IPS-20b (cell line): ENCODE data around the gene DVL1.

Experiments used
- H3K27ac ChIP-seq: one replicate; pipeline ENCODE4 v1.5.1; 2013; ENCODE audit warnings: low read length
- H3K27me3 ChIP-seq: 2 replicates; pipeline ENCODE4 v1.6.1; 2013; ENCODE audit warnings: mild to moderate bottlenecking, low read length, inconsistent platforms; ENCODE audit not compliant: insufficient read depth
- H3K36me3 ChIP-seq: 2 replicates; pipeline ENCODE4 v1.6.1; 2013; ENCODE audit warnings: low read depth, mild to moderate bottlenecking, inconsistent platforms, low read length, moderate library complexity; ENCODE audit not compliant: insufficient read depth
- H3K4me1 ChIP-seq: 2 replicates; pipeline ENCODE4 v1.6.1; 2013; ENCODE audit warnings: mild to moderate bottlenecking, control low read depth, inconsistent platforms, low read length, moderate library complexity; ENCODE audit not compliant: insufficient read depth
- H3K4me3 ChIP-seq: 2 replicates; pipeline ENCODE4 v1.5.1; 2013; ENCODE audit warnings: mild to moderate bottlenecking, low read length, inconsistent platforms
- H3K9ac ChIP-seq: 2 replicates; pipeline ENCODE4 v1.6.1; 2013; ENCODE audit warnings: low read depth, mild to moderate bottlenecking, inconsistent platforms, low read length, moderate library complexity
- H3K9me3 ChIP-seq: 2 replicates; pipeline ENCODE4 v1.6.1; 2013; ENCODE audit warnings: mild to moderate bottlenecking, low read depth, low read length, inconsistent platforms; ENCODE audit not compliant: insufficient read depth

Gene DVL1

DNA sequence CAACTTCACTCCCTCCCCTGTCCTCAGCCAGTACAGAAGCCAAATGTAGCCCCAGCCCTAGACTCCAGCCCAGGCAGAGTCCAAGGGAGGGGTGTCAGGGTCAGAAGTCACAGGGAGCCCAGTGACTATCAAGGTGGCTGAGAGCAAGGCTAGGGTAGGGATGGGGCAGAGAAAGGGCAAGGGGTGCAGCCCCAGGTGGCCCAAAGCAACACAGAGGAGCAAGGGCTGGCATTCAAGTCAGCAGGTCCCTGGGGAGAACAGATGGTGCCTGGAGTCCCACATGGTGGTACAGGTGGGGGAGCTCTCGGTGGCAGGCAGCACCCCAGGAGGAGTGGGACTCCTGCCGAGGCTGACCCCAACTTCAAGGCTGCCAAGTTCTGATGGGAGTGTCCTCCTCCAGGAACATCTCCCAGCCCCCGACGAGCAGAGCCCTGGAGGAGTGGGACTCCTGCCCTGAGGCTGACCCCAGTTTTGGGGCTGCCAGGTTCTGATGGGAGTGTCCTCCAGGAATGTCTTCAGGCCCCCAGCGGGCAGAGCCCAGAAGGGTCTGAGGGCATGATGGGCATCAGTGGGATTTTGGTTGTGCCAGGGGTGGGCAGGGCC, 3.7 kb upstream of the DVL1 start:
- H3K9ac ChIP-seq: peak overlapping the region; percentile 63; the same call in 1 of the 2 replicates
- no peak overlapping the region for H3K4me3 ChIP-seq
- no peak overlapping the region for H3K27ac ChIP-seq
- no peaks in the 10 kb centered on the region for H3K36me3 ChIP-seq
- H3K9me3 ChIP-seq: no peaks in the 10 kb centered on the region
- H3K4me1 ChIP-seq: peaks cover 5% of the 10 kb centered on the region; the same call in 1 of the 2 replicates
- H3K27me3 ChIP-seq: peaks cover 22% of the 10 kb centered on the region

GRCh38 chr1:1351511-1352427, 2.6 kb upstream of the DVL1 start:
- Histone ChIP-seq H3K27ac (no peak overlapping the region), H3K36me3 (no peaks in the 10 kb centered on the region), H3K9me3 (no peaks in the 10 kb centered on the region), H3K4me3 (peak overlapping the region; percentile 47; the same call in 1 of the 2 replicates), H3K4me1 (peaks cover 2% of the 10 kb centered on the region; the same call in 1 of the 2 replicates), H3K27me3 (peaks cover 22% of the 10 kb centered on the region), H3K9ac (peak overlapping the region; percentile 48; the same call in 1 of the 2 replicates)

- Histone ChIP-seq H3K27ac (no peak overlapping the region), H3K9ac (peak overlapping the region; percentile 61), H3K36me3 (no peaks in the 10 kb centered on the region), H3K4me3 (peak overlapping the region; percentile 69), H3K9me3 (no peaks in the 10 kb centered on the region), H3K4me1 (peaks cover 2% of the 10 kb centered on the region; the same call in 1 of the 2 replicates), H3K27me3 (peaks cover 8% of the 10 kb centered on the region)
These were observed 580 bp downstream of the DVL1 start for GRCh38 chr1:1348420-1349255.

GRCh38 chr1:1347663-1348419, 1.4 kb downstream of the DVL1 start:
- H3K9ac ChIP-seq: peak overlapping the region; percentile 61
- H3K4me3 ChIP-seq: peak overlapping the region; percentile 69
- no peaks in the 10 kb centered on the region for H3K9me3 ChIP-seq
- H3K4me1 ChIP-seq: no peaks in the 10 kb centered on the region; the same call in 1 of the 2 replicates
- H3K27me3 ChIP-seq: 0 out of 2 replicates have a peak, but pooled peaks cover under 1% of the 10 kb centered on the region
- no peaks in the 10 kb centered on the region for H3K36me3 ChIP-seq
- no peak overlapping the region for H3K27ac ChIP-seq

GRCh38 chr1:1347026-1347595, 2.1 kb downstream of the DVL1 start:
- no peaks in the 10 kb centered on the region for H3K27me3 ChIP-seq
- no peaks in the 10 kb centered on the region for H3K9me3 ChIP-seq
- no peak overlapping the region for H3K9ac ChIP-seq
- H3K4me3 ChIP-seq: peak overlapping the region; percentile 69; the same call in 1 of the 2 replicates
- H3K36me3 ChIP-seq: no peaks in the 10 kb centered on the region
- H3K4me1 ChIP-seq: no peaks in the 10 kb centered on the region; the same call in 1 of the 2 replicates
- no peak overlapping the region for H3K27ac ChIP-seq

DNA sequence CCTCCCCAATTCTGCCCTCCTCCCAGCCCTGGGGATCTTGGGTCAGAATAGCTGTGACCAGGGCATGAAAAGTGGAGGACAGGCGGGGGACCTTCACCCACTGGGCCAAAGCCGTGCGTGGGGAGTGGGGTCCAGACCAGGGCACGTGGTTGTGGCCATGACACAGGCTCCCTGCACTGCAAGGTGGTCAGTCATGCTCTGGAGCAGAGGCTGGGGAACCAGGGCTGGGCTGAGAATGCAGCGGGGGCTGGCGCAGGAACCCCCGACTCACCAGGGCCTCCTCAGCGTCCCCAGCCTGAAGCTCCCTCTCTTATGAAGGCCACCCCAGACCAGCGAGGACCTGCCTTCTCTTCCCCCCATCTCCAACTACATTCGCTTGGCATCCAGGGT, 2.7 kb downstream of the DVL1 start:
- no peaks in the 10 kb centered on the region for H3K27me3 ChIP-seq
- no peaks in the 10 kb centered on the region for H3K9me3 ChIP-seq
- peaks cover under 1% of the 10 kb centered on the region; the same call in 1 of the 2 replicates for H3K36me3 ChIP-seq
- H3K4me1 ChIP-seq: no peaks in the 10 kb centered on the region; the same call in 1 of the 2 replicates
- H3K27ac ChIP-seq: no peak overlapping the region
- H3K4me3 ChIP-seq: no peak overlapping the region
- H3K9ac ChIP-seq: no peak overlapping the region

DNA sequence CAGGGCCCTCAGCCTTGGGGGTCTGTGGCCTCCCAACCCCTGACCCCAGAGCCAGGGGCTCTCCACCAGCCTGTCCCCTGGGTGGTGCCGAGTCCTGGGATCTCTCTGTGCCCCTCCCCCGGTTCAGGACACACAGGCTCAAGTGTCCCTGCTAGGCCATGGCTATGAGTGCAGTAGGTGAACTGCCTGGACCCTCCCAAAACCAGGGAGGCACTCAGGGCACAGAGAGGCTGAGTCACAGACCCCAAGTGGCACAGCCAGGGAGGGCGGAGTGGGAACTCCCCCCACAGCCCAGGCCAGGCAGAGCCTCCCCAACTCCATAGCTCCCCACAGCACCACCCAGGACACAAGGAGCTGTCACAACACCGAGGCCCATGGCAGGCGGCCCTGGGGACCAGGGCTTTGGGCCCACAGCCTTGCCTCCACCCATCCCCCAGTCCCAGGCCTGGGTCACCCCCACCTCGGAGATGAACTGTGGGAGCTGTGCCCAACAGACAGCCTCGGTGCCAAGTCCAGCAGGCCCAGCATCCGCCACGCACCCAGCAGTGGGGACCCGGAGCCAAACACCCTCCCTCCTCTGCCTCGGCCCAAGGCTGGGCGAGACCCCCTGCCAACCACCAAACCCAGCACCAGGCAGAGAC, 3.2 kb downstream of the DVL1 start:
- Histone ChIP-seq H3K9ac (no peak overlapping the region), H3K4me3 (no peak overlapping the region)

DNA sequence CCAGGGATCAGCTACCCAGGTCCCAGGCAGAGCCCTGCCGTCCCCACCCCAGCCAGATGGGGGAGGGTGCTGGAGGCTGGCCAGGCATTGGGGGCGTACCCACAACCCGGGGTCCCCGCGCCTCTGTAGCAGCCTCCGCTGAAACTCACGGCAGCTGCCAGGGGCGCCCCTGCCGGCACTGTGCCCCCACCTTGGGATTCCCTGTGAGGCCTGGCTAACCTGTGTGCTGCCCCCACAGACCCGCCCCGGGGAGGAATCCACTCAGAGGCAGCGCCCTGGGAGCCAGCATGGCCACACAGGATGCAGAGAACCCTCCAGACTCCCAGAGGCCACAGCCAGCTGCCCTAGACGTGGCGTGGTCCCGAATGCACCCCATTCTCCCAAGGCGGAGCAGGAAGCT, 3.8 kb downstream of the DVL1 start:
- H3K27ac ChIP-seq: no peak overlapping the region
- H3K4me1 ChIP-seq: no peaks in the 10 kb centered on the region; the same call in 1 of the 2 replicates
- no peak overlapping the region for H3K4me3 ChIP-seq
- peaks cover 11% of the 10 kb centered on the region for H3K36me3 ChIP-seq
- H3K9ac ChIP-seq: no peak overlapping the region
- H3K9me3 ChIP-seq: no peaks in the 10 kb centered on the region
- H3K27me3 ChIP-seq: no peaks in the 10 kb centered on the region

More for the DNA sequence above, 3.2 kb downstream of the DVL1 start:
- Histone ChIP-seq H3K9me3 (no peaks in the 10 kb centered on the region), H3K36me3 (peaks cover 5% of the 10 kb centered on the region), H3K27ac (no peak overlapping the region), H3K27me3 (no peaks in the 10 kb centered on the region), H3K4me1 (no peaks in the 10 kb centered on the region; the same call in 1 of the 2 replicates)

DNA sequence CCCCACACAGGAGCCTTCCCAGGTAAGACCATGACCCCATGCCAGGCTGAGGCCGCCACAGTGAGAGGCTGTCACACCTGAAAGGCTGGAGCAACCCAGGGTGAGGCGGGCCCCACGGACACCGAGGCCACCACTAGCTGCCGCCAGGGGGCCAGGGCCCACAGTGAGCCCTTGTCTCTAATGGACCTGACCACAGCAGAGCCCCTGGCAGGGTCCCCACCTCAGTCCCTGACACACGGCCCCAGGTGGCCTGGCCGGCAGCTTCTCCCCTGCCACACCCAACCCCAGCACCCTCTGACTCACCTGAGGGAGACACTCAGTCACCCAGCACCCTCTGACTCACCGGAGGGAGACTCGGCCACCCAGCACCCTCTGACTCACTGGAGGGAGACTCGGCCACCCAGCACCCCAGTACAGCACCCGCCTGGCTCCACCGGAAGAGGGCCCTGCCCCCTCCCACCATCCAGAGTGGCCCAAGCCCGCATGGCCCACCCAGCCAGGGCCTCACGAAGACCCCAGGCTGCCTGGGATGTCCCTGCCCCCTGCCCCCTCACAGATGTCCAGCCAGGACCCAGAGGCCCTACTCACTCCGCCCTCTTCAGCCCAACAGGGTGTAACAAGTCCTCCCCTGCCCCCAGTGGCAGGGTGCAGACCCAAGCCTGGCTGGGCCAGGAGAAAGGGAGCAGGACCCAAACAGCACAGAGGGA, 4.4 kb downstream of the DVL1 start:
- no peaks in the 10 kb centered on the region for H3K27me3 ChIP-seq
- H3K9me3 ChIP-seq: no peaks in the 10 kb centered on the region
- H3K27ac ChIP-seq: no peak overlapping the region
- H3K4me1 ChIP-seq: no peaks in the 10 kb centered on the region; the same call in 1 of the 2 replicates
- H3K36me3 ChIP-seq: peaks cover 14% of the 10 kb centered on the region
- no peak overlapping the region for H3K4me3 ChIP-seq
- H3K9ac ChIP-seq: no peak overlapping the region
